ENCODE results near the gene AUTS2.

Gene AUTS2

DNA sequence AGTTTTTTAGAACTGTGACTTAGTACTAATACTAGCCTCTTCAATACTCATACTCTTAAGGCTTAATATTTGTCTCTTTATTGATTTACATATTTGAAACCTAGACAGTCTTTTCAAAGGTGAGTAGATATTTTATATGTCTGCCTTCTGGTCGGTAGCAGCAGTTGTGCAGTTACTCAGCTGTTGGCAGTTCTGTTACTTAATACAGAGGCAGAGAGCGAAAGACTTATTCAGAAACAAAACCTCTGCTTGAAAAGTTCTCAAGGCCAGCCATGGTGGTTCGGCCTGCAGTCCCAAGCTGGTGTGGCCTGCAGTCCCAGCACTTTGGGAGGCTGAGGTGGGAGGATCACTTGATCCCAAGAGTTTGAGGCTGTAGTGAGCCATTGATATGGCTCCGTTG lies 84.2 kb downstream of the AUTS2 start:
- peak; percentile 22 for DNase-seq (ENCODE audit: low read depth)
- TF ChIP-seq, protein P1, sequence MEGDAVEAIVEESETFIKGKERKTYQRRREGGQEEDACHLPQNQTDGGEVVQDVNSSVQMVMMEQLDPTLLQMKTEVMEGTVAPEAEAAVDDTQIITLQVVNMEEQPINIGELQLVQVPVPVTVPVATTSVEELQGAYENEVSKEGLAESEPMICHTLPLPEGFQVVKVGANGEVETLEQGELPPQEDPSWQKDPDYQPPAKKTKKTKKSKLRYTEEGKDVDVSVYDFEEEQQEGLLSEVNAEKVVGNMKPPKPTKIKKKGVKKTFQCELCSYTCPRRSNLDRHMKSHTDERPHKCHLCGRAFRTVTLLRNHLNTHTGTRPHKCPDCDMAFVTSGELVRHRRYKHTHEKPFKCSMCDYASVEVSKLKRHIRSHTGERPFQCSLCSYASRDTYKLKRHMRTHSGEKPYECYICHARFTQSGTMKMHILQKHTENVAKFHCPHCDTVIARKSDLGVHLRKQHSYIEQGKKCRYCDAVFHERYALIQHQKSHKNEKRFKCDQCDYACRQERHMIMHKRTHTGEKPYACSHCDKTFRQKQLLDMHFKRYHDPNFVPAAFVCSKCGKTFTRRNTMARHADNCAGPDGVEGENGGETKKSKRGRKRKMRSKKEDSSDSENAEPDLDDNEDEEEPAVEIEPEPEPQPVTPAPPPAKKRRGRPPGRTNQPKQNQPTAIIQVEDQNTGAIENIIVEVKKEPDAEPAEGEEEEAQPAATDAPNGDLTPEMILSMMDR (conservative IDR thresholded peaks at IDR 0.05; ENCODE audit: low read length): no peak

GRCh38 chr7:69683002-69683401 lies 84.7 kb downstream of the AUTS2 start:
- no peak for DNase-seq (ENCODE audit: low read depth)
- H3K4me3 ChIP-seq (ENCODE audit: low read length): no peak overlapping the region
- TF ChIP-seq, protein P1 (conservative IDR thresholded peaks at IDR 0.05; ENCODE audit: low read length): no peak

More for the DNA sequence above, 84.2 kb downstream of the AUTS2 start:
- no peak overlapping the region for H3K4me3 ChIP-seq (ENCODE audit: low read length)

- H3K4me3 ChIP-seq (ENCODE audit: low read length): no peak overlapping the region
- TF ChIP-seq, protein P1 (conservative IDR thresholded peaks at IDR 0.05; ENCODE audit: low read length): no peak
- no peak for DNase-seq (ENCODE audit: low read depth)
Measured at GRCh38 chr7:69684369-69685292, 86.4 kb downstream of the AUTS2 start.

DNA sequence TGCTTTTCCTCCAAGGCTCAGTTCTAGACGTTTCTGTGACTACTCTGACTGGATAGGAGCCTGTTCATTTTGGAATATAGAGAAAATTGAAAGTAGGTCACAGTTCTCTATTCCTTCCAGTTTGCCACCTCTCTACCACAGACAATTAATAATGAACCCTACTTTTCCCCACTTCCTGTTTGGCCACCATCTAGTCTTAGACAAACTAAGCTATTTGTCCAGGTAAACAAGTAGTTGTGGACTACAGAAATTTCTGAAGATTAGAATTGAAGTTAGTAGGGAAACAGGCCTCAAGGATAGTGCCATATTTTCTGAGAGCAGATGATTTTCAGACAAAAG lies 87.0 kb downstream of the AUTS2 start:
- no peak for DNase-seq (ENCODE audit: low read depth)
- H3K4me3 ChIP-seq (ENCODE audit: low read length): no peak overlapping the region
- TF ChIP-seq, protein P1 (conservative IDR thresholded peaks at IDR 0.05; ENCODE audit: low read length): no peak

DNA sequence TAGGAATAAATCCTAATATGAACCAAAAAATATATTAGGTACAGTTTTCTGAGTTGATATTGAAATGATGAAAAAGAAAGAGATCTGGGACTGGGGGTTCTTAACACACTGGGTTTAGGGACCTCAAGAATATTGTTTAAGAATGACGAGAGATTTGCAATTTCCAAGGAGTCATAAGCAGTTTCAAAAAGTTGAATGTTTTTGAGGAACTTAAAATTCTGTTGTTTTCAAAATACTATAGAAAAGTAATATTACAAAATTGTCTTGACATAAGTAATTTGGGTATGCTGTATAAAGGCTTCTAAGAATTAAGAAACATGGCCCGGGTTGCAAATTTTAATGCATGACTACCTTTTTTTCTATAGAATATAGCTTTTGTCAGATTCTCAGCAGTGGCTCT lies 88.1 kb downstream of the AUTS2 start:
- TF ChIP-seq, protein P1 (conservative IDR thresholded peaks at IDR 0.05; ENCODE audit: low read length): no peak
- no peak overlapping the region for H3K4me3 ChIP-seq (ENCODE audit: low read length)
- DNase-seq (ENCODE audit: low read depth): no peak

DNA sequence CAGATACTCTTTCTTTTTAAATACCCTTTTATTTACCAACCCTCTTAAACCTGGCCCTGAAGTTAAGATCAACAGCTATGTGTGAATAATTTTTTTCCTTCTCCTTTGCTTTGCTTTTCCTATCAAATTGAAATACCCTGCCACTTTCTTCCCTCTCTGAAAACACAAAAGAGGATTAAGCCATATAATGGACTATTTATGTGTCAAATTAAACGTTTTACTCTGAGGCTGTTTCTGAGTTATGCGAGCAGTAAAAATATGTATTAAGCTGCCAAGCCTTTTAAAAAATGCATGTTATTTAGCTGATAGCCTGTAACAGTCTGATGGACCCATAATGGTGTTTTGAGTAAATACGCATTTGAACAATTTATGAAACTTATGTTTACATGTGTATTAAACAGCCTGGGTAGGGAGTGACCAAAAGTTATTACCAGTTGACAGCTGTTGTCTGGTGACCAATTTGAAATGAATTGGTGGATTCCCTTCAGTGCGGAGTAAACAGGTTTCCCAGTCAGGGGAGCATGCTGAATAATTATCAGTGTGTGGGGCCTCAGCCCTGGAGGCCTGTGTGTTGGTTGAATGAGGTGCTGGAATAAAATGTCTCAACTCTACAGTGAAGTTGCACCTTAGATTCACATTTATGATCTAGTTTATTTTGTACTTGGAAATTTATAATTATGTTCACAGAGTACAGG lies 89.6 kb downstream of the AUTS2 start:
- no peak overlapping the region for H3K4me3 ChIP-seq (ENCODE audit: low read length)
- TF ChIP-seq, protein P1 (conservative IDR thresholded peaks at IDR 0.05; ENCODE audit: low read length): no peak
- DNase-seq (ENCODE audit: low read depth): no peak

DNA sequence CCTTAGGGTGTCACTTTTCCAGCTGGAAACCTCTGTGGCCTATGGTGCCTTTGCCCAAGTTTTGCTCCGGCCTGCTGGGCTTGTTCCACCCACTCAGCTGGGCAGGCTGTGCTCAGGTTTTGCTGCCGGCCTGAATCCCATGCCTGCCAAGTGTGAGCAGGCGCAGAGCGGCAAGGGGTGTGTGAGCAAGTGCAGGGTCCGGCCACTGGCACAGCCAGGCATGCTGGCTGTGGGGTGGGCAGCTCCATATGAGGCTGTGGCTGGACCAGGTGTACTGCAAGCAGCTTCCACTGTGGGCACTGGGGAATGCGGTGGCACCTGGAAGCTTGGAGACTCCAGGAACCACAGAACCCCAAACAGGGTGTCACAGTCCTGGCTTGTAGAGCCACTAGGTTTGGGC lies 92.1 kb downstream of the AUTS2 start:
- H3K4me3 ChIP-seq (ENCODE audit: low read length): no peak overlapping the region
- TF ChIP-seq, protein P1 (conservative IDR thresholded peaks at IDR 0.05; ENCODE audit: low read length): no peak
- DNase-seq (ENCODE audit: low read depth): no peak

Data from AG10803 (cell line).